GM19467 (cell line): ENCODE measurements around the gene CPVL.

Experiments
- ATAC-seq: cut with Tn5 transposase; IDR thresholded peaks from one replicate; pipeline ENCODE4 v1.9.1; 2021; ENCODE audit warnings: mild to moderate bottlenecking, moderate library complexity; ENCODE audit not compliant: unreplicated experiment

Gene CPVL

DNA sequence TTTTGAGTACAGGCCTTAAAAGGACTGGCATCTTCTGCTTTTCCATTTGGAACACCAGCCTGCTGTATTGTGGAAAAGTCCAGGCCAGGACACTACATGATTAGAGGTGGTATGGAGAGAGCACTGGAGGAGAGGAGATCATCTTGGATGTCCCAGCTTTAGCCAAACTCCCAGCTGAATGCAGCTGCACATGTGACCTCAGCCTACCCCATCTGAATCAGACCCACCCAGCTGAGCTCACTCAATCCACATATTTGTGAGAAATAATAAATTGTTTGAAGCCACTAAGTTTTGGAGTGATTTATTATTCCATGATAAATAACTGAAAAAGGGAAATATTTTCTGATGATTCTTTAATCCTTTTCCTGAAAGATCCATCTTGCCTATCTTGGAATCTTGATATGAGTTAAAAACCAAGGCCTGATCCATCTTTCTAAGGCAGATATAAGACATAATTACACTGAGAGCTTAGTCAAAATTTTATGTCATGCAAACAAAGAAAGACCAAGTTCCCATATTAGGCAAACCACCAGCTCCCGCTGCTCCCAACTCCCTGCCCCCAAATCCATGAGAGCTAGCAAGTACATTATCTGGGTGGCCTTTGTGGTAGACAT lies 133.1 kb downstream of the CPVL start:
- ATAC-seq = no peak

DNA sequence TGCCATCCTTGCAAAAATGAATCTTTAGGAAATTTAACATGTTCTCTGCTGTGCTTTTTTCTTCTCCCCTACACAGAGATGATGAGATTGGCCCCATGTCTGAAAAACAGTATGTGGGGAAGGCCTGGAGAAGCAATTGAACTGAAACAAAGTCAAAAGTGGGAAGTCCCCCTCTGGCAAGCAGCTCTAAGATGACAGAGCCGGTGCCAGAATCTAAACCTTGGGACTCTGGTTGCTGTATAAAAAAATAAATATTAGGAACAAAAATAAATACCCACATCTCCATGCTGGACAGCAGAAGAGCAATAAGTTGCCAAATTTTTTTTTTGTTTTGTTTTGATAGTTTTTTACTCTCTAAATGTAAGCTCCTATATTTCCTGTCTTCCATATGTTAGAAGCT lies 136.4 kb downstream of the CPVL start:
- ATAC-seq = no peak

DNA sequence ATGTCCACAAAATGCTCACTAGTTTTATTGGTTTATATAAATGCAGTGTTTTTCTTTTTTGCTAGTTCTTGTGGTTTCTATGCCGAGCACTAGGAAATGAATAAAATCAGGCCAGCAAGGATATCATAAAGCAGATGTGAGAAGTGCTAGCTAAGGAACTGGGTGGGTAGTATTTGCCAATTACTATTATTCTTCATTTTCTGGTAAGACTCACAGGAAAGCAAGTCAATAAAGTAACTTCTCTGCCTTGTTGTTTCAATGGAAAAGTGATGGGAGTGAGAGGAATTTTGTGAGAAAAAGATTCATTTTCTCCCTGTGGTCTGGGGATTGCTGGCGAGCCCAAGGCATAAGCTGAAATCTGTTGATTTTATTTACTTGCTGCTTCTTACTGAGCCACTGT lies 137.7 kb downstream of the CPVL start:
- ATAC-seq = no peak

DNA sequence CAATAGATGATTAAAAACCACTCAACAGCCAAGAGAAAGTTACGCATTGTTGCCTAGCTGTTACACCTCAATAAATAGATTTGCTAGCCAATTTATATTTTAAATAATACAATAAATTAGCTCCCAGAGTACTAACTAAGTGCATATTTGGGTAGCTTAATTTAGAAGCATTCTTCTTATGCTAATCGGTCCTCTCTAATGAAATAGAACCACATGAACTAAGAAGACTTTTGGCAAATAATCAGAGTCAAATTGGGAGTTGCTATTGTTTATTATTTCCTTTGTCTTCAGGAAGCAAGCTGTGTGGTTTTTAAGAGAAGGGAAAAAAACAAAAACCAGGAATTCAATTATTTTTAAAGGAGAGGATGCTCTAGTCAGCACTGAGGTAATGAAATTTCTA lies 139.2 kb downstream of the CPVL start:
- no peak for ATAC-seq

DNA sequence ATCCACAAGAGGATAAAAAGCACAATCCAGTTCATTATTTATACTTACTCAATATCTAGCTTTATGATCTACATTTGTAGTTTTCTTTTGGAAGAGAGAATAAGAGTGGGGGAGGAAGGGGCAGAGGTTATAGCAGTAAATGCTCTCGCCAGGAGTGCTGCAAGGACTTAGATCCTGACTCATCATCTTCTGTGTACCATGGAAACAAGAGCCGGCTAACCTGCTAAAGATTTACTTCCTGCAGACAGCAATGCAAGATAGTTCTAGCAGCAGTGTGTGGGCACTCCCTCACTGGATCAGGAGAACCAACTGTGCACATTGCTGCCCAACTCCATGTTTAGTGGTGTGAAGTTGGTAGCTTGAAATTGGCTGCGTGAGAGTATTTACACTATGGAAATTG lies 140.5 kb downstream of the CPVL start:
- no peak for ATAC-seq

DNA sequence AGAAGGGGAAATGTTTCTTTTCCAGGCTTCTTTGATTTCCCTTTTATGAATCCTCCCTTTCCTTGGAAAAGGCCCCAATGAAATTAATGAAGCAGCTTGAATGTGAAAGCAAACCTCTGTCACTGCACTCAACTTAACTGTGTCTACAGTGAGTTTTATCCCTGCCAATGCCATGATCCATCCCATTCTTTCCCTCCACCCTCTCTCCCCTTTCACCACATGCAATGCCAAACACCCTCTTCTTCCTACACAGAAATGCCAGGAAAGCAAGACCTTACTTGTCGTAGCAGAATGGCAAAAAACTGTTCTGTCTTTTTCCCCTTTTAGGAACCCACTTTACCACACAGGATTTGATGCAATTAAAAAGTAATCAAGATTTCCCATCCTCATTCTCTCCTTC lies 140.9 kb downstream of the CPVL start:
- no peak for ATAC-seq

DNA sequence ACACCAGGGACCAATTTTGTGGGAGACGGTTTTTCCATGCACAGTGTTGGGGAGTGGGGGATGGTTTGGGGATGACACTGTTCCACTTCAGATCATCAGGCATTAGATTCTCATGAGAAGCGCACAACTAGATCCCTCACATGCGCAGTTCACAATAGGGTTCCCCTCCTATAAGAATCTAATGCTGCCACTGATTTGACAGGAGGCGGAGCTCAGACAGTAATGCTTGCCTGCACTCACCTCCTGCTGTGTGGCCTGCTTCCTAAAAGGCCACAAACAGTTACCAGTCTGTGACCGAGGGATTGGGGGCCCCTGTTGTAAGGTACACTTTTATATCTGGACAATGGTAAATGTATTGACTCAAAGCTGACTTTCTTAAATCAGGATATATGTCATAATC lies 142.6 kb downstream of the CPVL start:
- ATAC-seq = no peak

DNA sequence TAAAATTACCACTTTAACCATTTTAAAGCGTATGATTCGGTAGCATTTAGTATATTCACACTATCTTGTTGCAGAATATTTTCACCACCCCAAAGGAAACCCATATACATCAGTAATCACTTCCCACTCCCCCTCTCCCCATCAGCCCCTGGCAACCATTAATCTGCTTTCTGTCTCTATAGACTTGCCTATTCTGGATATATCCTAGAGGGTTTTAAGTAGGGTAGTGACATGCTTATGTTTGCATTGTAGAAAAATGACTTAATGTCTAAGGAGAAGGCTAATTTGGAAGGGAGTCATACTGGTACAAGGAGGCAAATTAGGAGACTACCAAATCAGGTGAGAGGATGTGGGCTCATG lies 145.6 kb downstream of the CPVL start:
- ATAC-seq = no peak

DNA sequence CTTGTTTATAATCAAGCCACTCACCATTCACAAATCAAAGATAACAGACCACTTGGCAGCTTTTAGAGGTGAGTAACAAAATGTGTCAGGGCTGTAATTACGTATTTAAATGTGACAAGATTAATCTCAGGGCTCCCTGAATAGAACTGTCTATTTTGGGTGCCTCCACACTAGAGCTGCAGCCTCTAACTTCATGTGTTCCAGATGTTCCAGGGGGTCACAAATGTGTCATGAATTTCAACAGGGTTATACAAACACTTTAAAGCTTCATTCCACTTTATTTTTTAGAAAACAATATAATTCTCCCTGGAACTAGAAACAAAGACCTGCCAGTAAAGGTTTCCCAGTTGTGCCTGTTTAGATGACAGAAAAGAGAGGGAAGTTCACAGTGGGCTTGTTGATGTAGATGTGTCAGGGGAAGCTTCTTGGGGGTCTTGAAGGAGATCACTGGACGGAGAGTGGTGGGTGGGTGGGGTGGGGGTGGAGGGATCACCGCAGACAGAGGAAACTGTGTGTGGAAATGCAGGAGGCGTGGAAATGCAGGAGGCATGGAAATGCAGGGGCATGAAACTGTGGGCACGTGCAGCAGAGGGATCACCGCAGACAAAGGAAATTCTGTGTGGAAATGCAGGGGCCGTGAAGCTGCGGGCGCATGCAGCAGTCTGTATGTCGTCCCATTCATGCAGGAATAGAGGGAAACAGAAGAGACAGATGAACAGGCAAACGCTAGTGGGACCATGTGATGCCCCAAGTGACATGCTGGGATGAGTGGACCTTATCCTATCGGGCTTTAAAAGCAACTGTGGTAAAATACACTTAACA lies 146.2 kb downstream of the CPVL start:
- ATAC-seq = no peak

DNA sequence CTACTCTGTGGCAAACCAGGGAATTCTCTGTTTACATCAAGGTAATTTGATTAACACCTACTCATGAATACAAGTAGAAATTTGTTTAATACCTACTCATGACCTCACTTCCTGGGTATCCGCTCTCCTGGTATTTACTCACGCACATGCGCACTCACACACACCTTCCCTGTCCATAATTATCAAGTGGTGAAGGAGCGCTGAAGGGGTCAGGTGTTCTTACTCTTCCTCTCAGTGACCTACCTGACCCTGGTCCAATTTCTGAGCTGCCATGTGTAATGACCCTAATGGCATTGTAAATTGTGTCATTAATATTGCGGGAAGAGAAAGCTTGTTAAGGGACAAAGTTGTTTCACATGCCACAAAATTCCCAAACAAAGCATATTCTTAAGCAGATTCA lies 146.9 kb downstream of the CPVL start:
- no peak for ATAC-seq

DNA sequence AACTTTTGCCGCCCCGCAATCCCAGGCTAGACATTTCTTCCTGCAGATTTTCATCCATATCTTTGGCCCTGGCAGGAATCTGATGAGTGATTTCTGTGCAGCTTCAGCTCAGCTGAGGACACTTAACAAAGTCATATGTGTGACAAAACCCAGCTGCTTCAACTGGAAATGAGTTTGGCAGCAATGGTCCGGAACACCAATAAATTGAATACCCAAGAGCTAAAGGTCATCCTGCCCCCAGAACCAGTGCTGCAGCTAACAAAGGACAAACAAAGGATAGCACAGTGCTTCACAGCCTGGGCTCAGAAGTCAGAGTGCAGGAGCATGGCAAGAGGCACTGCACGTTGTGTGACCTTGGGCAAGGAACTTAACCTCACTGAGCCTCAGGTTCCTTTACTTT lies 148.2 kb downstream of the CPVL start:
- no peak for ATAC-seq

DNA sequence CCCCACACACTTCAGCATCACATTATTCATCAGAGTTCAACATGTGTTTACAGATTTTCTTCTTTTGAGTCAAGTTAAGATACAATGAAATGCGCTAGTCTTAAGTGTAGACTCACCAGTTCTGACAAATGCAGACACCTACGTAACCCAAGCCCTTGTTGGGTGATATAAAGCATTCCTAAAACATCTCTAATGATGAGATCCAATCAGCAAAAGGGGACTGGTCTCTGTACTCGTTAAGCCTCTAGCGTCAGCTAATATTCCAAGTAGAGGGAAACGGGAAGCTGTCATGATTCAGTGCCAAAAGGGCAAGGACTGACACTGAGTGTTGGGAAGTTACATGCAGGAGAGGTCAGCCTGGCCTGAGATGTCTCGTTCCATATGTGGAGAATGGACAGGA lies 149.5 kb downstream of the CPVL start:
- no peak for ATAC-seq

DNA sequence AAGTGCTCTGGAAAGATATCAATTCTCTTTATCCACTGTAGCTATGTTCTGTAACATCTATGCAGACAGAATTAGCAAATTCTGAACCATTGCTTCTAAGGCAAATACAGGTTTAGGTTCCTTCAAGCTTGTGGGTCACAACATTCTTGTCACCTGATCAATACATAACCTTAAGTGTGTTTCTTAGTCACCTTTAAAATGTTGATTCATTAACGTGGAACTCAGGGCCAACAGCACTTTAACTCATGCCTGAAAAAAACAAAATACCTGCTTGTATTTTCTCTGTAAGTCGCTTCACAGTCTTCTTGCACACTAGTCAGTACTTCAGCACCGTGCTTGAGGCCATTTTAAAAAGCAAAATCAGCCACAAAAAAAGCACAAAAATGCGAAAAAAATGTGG lies 153.0 kb downstream of the CPVL start:
- ATAC-seq = no peak

DNA sequence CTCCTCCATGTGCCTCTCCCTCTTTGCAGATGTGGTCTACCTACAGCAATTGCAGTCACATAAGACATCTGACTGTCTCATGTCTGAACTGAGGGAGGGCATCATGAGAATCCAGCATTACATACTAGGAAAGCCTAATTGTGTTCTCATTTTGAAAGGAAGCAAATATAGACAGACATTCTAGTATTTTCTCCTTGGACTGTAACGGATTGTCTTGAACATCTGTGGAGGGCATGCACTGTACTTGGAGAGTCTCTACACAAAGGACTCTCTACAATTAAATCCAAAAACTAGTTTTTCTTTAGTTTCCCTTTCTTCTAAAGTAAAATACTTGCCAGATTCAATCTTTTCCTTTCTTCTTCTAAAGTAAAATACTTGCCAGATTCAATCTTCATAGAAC lies 153.5 kb downstream of the CPVL start:
- no peak for ATAC-seq

DNA sequence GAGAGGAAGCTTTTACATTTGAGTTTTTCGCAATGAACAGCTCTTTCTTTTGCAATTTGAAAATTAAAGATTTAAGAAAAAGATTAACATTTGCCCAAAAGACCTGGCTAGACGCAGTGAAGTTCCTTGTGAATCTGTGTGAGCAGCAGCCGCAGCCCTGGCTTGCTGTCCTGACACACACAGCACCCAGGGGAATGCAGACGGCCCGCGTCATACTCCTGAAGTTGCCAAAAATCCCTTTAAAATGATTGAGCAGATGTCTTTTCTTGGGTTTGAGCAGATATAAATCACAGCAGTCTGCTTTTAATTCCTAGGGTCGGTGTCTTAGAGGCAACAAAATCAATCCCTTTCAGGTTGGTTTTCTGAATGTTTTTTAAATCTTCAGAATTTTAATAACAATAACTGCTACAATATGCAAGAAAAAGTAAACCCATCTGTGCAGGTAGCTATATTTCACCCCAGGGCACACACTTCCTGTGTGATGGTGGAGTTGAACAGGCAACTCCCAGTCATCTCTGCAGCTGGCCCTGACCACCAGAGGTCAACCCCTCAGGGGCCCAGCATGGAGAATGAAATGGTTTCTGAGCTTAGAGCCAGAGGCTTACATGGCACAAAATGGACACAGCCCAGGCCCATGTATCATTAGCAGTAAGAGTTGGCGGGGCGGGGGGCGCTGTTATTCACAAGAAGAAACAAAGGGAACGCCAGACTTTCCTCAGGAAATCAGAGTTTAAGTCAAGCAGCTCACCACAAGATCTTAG lies 156.0 kb downstream of the CPVL start:
- ATAC-seq = no peak

DNA sequence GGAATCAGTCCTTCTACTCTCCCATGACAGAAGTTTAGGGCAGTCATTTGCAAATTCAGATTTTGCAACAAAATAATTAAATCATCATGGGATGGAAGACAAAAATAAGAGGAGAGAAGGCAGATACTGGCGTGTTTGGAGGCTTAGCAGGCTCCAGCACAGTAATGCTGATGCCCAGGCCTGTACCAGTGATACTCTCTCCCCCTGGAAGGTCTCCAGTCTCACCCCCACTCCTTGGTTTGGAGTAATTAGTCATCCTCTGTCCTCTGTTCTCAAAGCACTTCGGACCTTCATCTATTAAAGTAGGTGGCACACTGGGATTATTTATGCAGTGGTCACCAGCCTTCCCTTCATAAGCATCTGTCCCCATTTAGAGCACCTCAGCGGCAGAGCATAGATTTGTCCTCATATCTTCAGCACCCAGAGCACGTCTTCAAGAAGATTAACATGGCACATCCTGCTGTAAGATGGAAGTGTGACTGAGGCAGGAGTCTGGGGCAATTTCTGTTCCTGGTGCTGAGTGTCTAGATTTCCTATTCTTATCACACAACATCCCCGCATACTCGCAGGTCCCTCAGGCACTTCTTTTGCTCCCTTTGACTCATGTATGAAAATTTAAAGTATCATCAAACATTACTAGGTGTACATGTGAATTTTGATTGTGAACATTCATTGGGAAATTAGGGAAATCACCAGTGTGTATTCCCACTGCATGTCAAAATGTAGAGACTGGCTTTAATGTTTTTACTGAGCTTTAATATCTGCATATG lies 156.9 kb downstream of the CPVL start:
- no peak for ATAC-seq

DNA sequence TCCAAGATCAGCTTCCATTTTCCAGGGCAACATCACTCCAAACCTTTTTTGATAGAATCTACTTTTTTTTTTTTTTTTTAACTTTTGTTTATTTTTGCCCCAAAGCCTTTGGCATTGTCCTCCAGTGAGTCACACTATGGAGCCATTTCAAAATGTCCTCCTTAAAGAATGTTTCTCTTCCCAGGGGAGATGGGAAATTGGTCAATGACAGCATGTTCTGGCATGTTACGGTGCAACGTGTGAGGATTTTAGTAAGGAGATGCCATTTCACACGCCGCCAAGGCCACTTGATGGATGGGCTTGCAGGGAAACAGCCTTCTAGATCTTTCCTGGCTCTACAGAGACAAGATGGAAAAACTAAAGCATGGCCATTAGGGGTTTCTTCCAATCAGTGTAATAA lies 157.5 kb downstream of the CPVL start:
- no peak for ATAC-seq

DNA sequence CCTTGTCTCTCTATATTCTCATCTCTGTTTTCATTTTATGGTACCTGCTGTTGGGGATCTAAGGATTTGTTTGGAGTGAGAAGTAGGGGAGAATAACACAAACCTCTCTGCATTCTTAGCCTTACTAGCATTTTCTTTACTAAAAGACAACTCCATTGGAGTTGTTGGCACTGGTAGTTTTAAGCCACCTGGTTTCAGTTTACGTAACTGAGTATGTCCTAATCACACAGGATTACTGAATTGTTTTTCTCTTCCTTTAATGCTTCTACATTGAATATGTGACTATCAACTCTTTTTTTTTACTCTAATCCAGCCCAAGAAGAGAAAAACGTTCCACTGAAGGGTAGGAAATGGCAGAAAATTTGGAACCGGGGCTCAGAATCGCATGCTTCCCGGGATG lies 158.2 kb downstream of the CPVL start:
- no peak for ATAC-seq

DNA sequence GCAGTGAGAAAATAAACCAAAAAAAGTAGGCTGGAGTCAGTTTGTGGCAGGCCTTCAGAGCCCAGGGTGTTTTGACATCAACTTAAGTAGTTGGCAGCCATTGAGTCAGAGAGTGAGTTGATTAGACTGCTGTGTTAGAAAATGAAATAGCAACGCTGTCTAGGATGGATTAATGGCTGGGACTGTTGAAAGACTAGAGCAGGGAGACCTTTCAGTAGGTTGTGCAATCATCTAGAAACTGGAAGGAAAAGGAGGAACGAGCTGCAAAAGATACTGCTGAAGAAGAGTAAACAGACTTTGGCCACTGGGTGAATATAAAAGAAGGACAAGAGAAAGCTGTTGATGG lies 159.6 kb downstream of the CPVL start:
- ATAC-seq = no peak

DNA sequence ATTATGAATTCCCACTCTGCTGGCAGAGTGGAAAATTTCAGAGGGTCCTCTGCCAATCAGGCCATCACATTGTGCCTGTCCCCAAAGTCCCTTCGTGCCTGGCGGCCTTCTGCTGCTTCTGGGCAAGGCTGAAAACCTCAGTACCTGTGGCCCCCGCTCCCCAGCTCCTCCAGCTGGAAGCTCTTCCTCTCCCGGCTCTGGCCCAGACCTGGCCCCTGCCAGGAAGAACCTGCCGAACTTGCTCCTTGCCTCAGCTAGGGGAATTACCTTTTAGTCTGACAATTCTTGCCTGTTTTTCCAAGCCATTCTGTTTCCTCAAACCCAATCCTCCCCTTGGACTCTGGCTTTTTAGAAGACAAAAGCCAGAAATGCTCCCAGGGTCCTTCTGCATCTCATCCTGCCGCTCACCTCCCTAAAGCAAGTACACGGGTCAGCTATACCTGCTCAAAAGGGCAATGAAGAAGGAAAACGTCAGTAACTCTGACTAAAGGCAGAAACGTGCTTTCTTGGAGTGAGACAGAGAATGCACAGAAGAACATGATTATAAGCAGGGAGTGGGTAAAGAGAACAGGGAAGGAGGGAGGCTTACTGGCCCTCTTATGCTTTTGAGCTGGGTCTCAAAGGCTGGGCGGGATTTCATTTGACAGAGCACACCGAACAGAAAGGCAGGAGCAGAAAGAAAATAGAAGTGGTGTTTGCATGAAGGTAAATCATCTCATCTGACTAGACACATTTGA lies 160.1 kb downstream of the CPVL start:
- no peak for ATAC-seq

DNA sequence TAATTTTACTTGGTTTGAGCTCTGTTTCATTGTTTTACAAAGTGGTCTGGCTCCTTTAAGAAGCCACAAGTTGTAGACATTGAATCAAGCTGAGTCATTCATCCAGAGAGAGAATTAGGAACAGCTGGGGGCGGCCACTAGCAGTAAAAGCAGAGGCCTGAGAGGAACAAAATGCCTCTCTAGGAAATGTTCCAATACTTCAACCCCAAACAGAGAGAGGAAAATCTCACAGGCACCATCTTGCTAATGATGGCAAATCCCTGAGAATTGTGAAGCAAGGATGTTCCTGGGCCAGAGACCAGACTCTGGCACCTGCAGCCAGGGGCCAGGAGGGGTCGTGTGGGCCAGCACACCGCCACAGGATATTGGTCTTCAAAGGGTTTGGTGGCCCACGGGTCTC lies 161.7 kb downstream of the CPVL start:
- no peak for ATAC-seq
